Thoracic aorta (tissue), 2 donors: Measurements from ENCODE around the gene PCK1. TPM values are rescaled to one million over a fixed set of nuclear protein-coding genes. Genes with fewer than 3 reads are reported as not detected.

Experiments used
- ATAC-seq: fragments of 150-250 bp; one replicate; pipeline ENCODE4 v1.8.0; 2017; ENCODE audit warnings: low read depth; ENCODE audit not compliant: insufficient number of reproducible peaks, low FRiP score
- DNase-seq: peaks from one replicate; pipeline ENCODE4 v3.0.0-alpha.2; 2020; ENCODE audit warnings: low spot score
- H3K27ac ChIP-seq, 2 donors: fragments of 200-600 bp; sonication (generic); 1 replicate in 1 of 2; 2 replicates in 1 of 2; pipeline ENCODE4 v1.5.1; 2016; ENCODE audit warnings: mild to moderate bottlenecking in 2 of 2, moderate library complexity in 2 of 2
- H3K27me3 ChIP-seq: fragments of 200-600 bp; sonication (generic); replicated peaks from 2 replicates; pipeline ENCODE4 v1.6.0; 2016; ENCODE audit warnings: mild to moderate bottlenecking; ENCODE audit not compliant: insufficient read depth
- H3K36me3 ChIP-seq: fragments of 200-600 bp; sonication (generic); one replicate; pipeline ENCODE4 v1.5.1; 2016
- H3K4me1 ChIP-seq, 2 donors: fragments of 200-600 bp; sonication (generic); 1 replicate in 1 of 2; 2 replicates in 1 of 2; pipeline versions ENCODE4 v1.5.1 to v1.6.0; 2016; ENCODE audit warnings: low read depth in 2 of 2, mild to moderate bottlenecking in 1 of 2; ENCODE audit not compliant: control insufficient read depth in 1 of 2
- H3K4me3 ChIP-seq: fragments of 200-600 bp; sonication (generic); 2 replicates; pipeline ENCODE4 v1.5.1; 2016; ENCODE audit warnings: mild to moderate bottlenecking
- H3K9me3 ChIP-seq: fragments of 200-600 bp; sonication (generic); 2 replicates; pipeline ENCODE4 v1.5.1; 2016
- total RNA-seq, 2 donors: library from RNA; depleted of rRNA; stranded (reverse); fragments of >200 nt; gene quantifications; one replicate each; pipeline versions ENCODE4 v1.1.0 to v1.2.3, GENCODE V29; 2016
- TF ChIP-seq, protein P1 (sequence below): fragments of 200-600 bp; sonication (generic); IDR thresholded peaks from one replicate; pipeline ENCODE4 v1.5.1; 2019; ENCODE audit warnings: antibody characterized with exemption

PCK1 gene
- total RNA-seq, 2 donors from 2014 or later, result 0.56 to 4.2 TPM

- TF ChIP-seq, protein P1, sequence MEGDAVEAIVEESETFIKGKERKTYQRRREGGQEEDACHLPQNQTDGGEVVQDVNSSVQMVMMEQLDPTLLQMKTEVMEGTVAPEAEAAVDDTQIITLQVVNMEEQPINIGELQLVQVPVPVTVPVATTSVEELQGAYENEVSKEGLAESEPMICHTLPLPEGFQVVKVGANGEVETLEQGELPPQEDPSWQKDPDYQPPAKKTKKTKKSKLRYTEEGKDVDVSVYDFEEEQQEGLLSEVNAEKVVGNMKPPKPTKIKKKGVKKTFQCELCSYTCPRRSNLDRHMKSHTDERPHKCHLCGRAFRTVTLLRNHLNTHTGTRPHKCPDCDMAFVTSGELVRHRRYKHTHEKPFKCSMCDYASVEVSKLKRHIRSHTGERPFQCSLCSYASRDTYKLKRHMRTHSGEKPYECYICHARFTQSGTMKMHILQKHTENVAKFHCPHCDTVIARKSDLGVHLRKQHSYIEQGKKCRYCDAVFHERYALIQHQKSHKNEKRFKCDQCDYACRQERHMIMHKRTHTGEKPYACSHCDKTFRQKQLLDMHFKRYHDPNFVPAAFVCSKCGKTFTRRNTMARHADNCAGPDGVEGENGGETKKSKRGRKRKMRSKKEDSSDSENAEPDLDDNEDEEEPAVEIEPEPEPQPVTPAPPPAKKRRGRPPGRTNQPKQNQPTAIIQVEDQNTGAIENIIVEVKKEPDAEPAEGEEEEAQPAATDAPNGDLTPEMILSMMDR, result no peak
- Histone ChIP-seq H3K9me3 (no peaks in the 10 kb centered on the region), H3K4me1 (no peaks in the 10 kb centered on the region), H3K27me3 (no peaks in the 10 kb centered on the region), H3K36me3 (no peaks in the 10 kb centered on the region), H3K27ac (no peak overlapping the region), H3K4me3 (no peak overlapping the region)
- ATAC-seq (no peak), DNase-seq (no peak)
Measured at GRCh38 chr20:57608516-57608915, 47.6 kb downstream of the PCK1 start.

DNA sequence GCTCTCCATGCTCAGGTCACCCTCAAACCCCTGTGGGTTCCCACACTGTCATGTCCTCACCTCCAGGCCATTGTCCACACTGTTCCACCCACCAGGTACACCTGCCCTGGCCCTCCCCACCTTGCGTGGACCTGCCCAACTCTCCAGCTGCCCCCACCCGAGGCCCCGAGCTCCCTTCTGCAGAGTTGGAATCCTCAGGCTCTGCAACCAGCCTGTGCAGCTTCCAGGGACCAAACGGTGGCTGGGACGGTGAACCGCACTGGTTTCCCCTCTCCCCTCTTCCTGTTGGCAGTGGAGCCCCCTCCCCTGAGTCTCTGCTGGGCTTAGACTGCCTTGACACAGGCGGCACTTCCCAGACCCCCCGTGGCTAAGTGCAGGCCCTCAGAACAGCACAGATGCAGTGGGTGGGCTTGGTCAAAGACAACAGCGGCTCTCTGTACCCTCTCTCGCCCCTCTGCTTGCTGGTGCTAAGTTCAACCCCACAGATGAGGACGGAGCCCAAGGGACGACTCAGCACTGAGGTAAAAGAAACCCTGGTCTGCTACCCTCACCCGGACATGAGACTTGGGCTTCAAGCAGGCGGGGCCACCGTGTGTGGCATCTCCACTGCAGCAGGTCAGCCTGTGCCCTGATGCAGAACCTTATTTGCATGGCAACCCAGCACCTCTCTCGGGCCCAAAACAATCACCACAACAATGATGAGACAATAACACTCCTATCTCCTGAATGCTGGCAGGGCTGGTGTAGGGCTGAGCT lies 48.4 kb downstream of the PCK1 start:
- ATAC-seq (no peak), DNase-seq (no peak)
- Histone ChIP-seq H3K27ac (no peak overlapping the region), H3K36me3 (no peaks in the 10 kb centered on the region), H3K4me3 (no peak overlapping the region), H3K4me1 (no peaks in the 10 kb centered on the region), H3K9me3 (no peaks in the 10 kb centered on the region), H3K27me3 (no peaks in the 10 kb centered on the region)
- TF ChIP-seq, protein P1, result no peak

DNA sequence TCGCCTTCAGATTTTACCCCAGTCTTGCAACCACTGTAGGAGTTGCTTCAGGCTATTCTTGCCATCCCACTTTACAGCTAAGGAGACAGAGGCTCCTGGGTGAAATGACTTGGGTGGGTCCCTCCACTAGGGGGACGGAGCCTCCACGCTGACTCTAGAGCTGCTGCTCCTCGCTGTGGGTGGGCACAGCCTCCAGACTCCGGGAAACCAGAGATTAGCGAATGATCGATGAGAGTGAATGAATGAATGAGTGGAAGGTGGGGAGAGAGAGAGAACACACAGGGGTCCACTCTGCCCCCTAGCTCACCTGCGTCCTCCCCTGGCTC lies 48.9 kb downstream of the PCK1 start:
- TF ChIP-seq, protein P1, result no peak
- ATAC-seq, result no peak

DNA sequence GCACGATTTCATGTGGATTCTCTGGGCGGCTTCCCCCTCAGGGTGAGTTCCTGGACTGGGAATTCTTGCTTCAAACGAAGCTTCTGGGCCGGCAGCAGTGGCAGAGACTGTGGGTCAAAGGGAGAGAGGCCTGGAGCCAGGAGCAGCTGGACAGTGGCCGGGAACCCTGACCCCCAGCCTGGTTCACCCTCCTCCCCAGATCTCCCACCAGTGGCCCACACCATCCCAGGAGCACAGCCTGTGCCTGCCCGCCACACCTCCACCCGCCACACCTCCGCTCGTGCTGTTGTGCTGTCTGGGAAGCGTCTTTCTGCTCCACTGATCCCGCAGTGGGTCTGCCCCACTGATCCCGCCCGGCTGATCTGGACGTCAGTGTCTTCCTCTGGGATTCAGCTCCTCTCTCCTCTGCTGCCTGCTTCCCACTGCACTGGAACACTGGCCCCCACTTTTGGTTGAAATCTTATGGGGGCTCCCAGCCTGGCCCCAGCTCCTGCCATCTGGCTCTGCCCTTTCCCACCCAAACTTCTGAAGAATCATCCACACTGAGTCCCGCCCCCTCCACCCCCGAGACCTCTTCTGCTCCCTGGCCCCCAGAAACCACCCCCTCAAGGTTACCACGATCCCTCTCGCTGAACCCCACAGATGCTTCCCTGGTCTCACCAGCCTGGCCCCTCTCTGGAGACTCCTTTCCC lies 49.5 kb downstream of the PCK1 start:
- DNase-seq, result no peak
- Histone ChIP-seq H3K27ac (no peak overlapping the region), H3K27me3 (no peaks in the 10 kb centered on the region), H3K9me3 (no peaks in the 10 kb centered on the region), H3K4me3 (no peak overlapping the region), H3K4me1 (no peaks in the 10 kb centered on the region), H3K36me3 (no peaks in the 10 kb centered on the region)
- no peak for ATAC-seq
- TF ChIP-seq, protein P1, result no peak

More for the DNA sequence above, 48.9 kb downstream of the PCK1 start:
- DNase-seq, result no peak
- no peaks in the 10 kb centered on the region for H3K36me3 ChIP-seq
- H3K27ac ChIP-seq, result no peak overlapping the region
- no peaks in the 10 kb centered on the region for H3K27me3 ChIP-seq
- no peak overlapping the region for H3K4me3 ChIP-seq
- no peaks in the 10 kb centered on the region for H3K4me1 ChIP-seq
- H3K9me3 ChIP-seq, result no peaks in the 10 kb centered on the region

DNA sequence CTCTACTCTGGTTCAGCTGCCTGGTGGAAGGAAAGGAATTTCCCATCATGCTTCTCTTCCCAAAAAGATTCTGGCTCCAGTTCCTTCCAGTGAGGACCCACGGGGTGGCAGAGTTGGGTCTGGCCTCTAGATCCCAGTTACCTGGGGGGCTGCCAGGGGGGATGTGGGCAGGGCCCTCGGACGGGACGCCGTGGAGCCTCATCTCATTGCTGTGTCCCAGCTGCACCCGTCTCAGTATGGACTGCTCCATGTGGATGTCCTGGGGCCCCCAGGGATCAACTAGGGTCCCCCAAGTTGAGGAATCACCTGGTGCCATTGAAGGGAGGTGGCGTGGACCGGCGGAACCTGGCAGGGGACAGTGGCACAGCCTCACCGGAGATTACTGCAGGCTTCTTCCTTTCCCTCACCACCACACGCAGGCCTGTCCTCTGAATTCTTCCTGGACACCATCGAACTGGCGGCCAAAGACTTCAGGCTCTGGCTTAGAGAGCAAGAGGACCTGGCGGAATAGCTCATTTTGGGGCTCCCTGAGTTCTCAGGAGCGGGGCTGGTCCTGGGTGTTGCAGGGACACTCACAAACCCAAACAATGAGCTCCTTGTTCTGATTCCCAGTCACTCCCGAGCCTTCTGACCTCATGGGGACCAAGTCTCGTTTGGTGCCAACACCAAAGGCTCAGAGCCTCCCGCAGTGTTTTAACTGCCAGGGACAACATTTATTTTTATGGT lies 50.8 kb downstream of the PCK1 start:
- TF ChIP-seq, protein P1, result no peak
- no peaks in the 10 kb centered on the region for H3K27me3 ChIP-seq
- H3K4me1 ChIP-seq, result no peaks in the 10 kb centered on the region
- no peaks in the 10 kb centered on the region for H3K36me3 ChIP-seq
- no peak overlapping the region for H3K27ac ChIP-seq
- no peak for DNase-seq
- no peak overlapping the region for H3K4me3 ChIP-seq
- no peak for ATAC-seq
- no peaks in the 10 kb centered on the region for H3K9me3 ChIP-seq
